Gastroesophageal sphincter (tissue), 3 donors: ENCODE results near the gene IVL.

Experiments
- POLR2A ChIP-seq, 2 donors: fragments of 450-650 bp; IDR thresholded peaks; one replicate each; pipeline ENCODE4 v1.6.1; 2017; ENCODE audit warnings: antibody characterized with exemption in 2 of 2, mild to moderate bottlenecking in 2 of 2, moderate library complexity in 1 of 2
- TF ChIP-seq, protein P1 (sequence below), 4 experiments: fragments of 200-600 bp in 2 of 4; fragments of 450-650 bp in 2 of 4; sonication (generic) in 1 of 4; IDR thresholded peaks; one replicate each; pipeline ENCODE4 v1.5.1; 2017 to 2019; ENCODE audit warnings: antibody characterized with exemption in 4 of 4, mild to moderate bottlenecking in 2 of 4, moderate library complexity in 2 of 4

DNA sequence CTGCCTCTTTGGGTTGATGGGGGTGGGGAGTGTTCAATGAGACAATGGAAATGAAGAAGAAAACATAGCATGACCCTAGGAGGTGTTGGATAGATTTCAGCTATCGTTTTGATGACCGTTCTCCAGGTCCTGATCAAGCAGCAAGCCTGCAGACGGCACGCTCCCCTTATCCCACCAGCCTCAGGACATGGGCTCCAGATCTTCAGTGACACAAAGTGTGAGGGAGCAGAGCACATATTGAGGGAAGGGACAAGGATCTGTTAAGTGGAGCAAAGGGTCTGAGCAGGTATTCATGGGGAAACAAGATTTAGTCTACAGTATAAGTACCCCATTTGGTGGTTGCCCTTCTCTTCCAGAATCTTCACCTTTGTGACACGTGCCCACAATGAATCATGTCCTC lies 43.4 kb downstream of the IVL start:
- TF ChIP-seq POLR2A (IDR thresholded peaks at IDR 0.05) = no peak
- TF ChIP-seq, protein P1, sequence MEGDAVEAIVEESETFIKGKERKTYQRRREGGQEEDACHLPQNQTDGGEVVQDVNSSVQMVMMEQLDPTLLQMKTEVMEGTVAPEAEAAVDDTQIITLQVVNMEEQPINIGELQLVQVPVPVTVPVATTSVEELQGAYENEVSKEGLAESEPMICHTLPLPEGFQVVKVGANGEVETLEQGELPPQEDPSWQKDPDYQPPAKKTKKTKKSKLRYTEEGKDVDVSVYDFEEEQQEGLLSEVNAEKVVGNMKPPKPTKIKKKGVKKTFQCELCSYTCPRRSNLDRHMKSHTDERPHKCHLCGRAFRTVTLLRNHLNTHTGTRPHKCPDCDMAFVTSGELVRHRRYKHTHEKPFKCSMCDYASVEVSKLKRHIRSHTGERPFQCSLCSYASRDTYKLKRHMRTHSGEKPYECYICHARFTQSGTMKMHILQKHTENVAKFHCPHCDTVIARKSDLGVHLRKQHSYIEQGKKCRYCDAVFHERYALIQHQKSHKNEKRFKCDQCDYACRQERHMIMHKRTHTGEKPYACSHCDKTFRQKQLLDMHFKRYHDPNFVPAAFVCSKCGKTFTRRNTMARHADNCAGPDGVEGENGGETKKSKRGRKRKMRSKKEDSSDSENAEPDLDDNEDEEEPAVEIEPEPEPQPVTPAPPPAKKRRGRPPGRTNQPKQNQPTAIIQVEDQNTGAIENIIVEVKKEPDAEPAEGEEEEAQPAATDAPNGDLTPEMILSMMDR (IDR thresholded peaks at IDR 0.05) = no peak
